Prostate gland (tissue), 2 donors: ENCODE results near the gene C2orf92. TPM values are rescaled to one million over a fixed set of nuclear protein-coding genes. Genes with fewer than 3 reads are reported as not detected.

Source experiments
- DNase-seq: peaks from one replicate; pipeline ENCODE4 v3.0.0-alpha.2; 2019; ENCODE audit warnings: low spot score
- H3K27ac ChIP-seq, 2 donors: fragments of 200-600 bp; sonication (generic); 2 replicates each; pipeline ENCODE4 v1.5.1; 2017 to 2019
- H3K27me3 ChIP-seq: fragments of 200-600 bp; sonication (generic); replicated peaks from 2 replicates; pipeline ENCODE4 v1.5.1; 2019; ENCODE audit not compliant: insufficient read depth
- H3K36me3 ChIP-seq, 2 donors: fragments of 200-600 bp; sonication (generic); 1 replicate in 1 of 2; 2 replicates in 1 of 2; pipeline versions ENCODE4 v1.5.1 to v1.8.1; 2017 to 2019
- H3K4me1 ChIP-seq: fragments of 200-600 bp; sonication (generic); replicated peaks from 2 replicates; pipeline ENCODE4 v1.5.1; 2019
- H3K4me3 ChIP-seq, 2 donors: fragments of 200-600 bp; sonication (generic); 2 replicates each; pipeline ENCODE4 v1.5.1; 2017 to 2019
- H3K9me3 ChIP-seq: fragments of 200-600 bp; sonication (generic); 2 replicates; pipeline ENCODE4 v1.5.1; 2017
- POLR2A ChIP-seq: fragments of 450-650 bp; IDR thresholded peaks from one replicate; pipeline ENCODE4 v1.6.1; 2016; ENCODE audit warnings: antibody characterized with exemption, mild to moderate bottlenecking
- POLR2AphosphoS5 ChIP-seq: sonication (generic); formaldehyde crosslinking; IDR thresholded peaks from one replicate; pipeline ENCODE4 v1.6.1; 2017; ENCODE audit warnings: antibody characterized with exemption
- WGBS: methylation state at CpG from one replicate; pipeline ENCODE4 v1.1.5; 2018; 5-methylcytosine and 5-hydroxymethylcytosine counted together
- intact Hi-C: fragments of 100-400 bp; cut with DNase I; formaldehyde crosslinking; loops from one replicate; pipeline ENCODE4 v1.14.2; 2022
- total RNA-seq, 2 donors: library from RNA; depleted of rRNA; stranded (reverse); fragments of >200 nt; gene quantifications; one replicate each; pipeline ENCODE4 v1.1.0, GENCODE V29; 2016
- TF ChIP-seq, protein P1 (sequence below), 4 experiments: fragments of 200-600 bp in 2 of 4; fragments of 450-650 bp in 2 of 4; sonication (generic) in 2 of 4; IDR thresholded peaks; 1 replicate in 3 of 4; 2 replicates in 1 of 4; pipeline ENCODE4 v1.5.1; 2016 to 2019; ENCODE audit warnings: antibody characterized with exemption in 4 of 4, mild to moderate bottlenecking in 2 of 4, moderate library complexity in 2 of 4

Gene C2orf92
- total RNA-seq, 2 donors from 2014 or later = 2.0 to 7.0 TPM

DNA sequence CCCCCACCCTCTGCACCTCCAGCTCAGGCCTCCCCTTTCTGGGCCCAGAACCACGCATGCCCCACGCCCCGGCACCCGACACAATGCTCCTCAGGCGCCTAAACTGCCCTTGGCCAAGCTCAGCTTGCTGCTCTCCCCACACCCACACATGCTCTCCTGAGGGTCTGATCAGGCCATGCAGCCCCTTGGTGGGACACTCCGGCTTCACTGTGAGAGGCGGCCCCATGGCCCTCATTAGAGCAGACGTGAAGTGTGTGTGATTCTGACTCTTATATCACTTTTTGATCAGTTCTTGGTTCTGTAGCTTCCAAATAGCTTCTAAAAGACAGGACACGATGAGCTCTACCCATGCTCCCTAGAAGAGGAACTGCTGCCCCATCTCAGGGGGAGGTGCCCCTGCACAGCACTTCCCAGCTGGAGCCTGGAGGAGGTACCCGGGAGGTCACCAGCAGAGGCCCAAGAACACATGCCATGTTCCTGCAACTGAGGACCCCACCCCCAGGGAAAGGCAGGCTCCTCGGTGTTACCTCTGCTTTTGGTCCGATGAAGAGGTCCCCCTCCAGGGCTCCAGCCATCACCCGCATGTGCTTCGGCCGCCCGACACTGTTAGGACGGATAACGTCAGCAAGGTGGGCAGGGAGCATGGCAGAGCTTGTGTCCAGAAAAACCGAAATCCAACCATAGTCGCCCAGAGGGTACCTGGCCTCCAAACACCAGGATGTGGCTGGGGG, 9.3 kb upstream of the C2orf92 start:
- Histone ChIP-seq H3K36me3 (peaks cover 6 to 11% of the 10 kb centered on the region in 2 donors), H3K4me3 (no peak overlapping the region), H3K27me3 (no peaks in the 10 kb centered on the region), H3K4me1 (peaks cover 14% of the 10 kb centered on the region), H3K9me3 (no peaks in the 10 kb centered on the region), H3K27ac (no peak overlapping the region)
- DNase-seq = no peak
- 92% methylated on average over 20 of the region's 20 CpGs for WGBS
- intact Hi-C loops = loop anchor here (10.0 kb wide), 1 partner anchor 335 kb away; the partner anchor contains the start of gene TMEM131
- no peak for TF ChIP-seq POLR2A
- TF ChIP-seq POLR2AphosphoS5 = no peak
- TF ChIP-seq, protein P1, sequence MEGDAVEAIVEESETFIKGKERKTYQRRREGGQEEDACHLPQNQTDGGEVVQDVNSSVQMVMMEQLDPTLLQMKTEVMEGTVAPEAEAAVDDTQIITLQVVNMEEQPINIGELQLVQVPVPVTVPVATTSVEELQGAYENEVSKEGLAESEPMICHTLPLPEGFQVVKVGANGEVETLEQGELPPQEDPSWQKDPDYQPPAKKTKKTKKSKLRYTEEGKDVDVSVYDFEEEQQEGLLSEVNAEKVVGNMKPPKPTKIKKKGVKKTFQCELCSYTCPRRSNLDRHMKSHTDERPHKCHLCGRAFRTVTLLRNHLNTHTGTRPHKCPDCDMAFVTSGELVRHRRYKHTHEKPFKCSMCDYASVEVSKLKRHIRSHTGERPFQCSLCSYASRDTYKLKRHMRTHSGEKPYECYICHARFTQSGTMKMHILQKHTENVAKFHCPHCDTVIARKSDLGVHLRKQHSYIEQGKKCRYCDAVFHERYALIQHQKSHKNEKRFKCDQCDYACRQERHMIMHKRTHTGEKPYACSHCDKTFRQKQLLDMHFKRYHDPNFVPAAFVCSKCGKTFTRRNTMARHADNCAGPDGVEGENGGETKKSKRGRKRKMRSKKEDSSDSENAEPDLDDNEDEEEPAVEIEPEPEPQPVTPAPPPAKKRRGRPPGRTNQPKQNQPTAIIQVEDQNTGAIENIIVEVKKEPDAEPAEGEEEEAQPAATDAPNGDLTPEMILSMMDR (IDR thresholded peaks at IDR 0.05) = no peak

DNA sequence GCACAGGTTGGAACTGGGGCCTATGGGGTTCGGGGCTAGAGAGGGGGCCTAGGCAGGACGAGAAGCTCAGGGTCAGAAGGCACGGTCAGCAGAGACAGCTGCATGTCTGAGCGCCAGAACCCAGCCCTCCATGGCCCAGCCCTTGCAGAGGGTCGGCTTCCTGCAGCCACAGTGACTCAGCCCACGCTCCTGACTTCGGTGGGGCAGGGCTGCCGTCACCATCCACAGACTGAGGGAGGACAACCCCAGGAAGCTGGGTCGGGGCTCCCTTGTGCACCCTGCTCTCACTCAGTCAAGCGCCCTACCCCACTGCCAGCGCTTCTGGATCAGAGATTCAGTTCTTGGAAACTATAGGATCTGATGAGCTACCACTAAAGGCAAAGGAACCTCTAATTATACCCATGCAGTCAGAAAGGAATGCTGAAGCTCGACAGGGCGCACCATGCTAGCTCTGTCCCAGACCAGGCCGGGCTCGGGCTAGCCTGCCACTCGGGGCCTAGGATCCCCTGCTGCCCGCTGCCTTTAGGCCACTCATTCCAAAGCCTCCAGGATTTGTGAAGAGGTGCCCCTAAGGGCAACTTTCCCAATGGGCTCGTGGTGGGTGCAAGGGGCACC, 8.6 kb upstream of the C2orf92 start:
- Histone ChIP-seq H3K27ac (no peak overlapping the region), H3K4me1 (peaks cover 14% of the 10 kb centered on the region), H3K9me3 (no peaks in the 10 kb centered on the region), H3K27me3 (no peaks in the 10 kb centered on the region), H3K36me3 (peaks cover 6 to 11% of the 10 kb centered on the region in 2 donors), H3K4me3 (no peak overlapping the region)
- no peak for DNase-seq
- TF ChIP-seq POLR2AphosphoS5 = no peak
- no peak for TF ChIP-seq POLR2A
- TF ChIP-seq, protein P1 (IDR thresholded peaks at IDR 0.05) = no peak
- intact Hi-C loops = loop anchor here (10.0 kb wide), 1 partner anchor 334 kb away; the partner anchor contains the start of gene TMEM131
- 90% methylated on average over 18 of the region's 18 CpGs for WGBS

DNA sequence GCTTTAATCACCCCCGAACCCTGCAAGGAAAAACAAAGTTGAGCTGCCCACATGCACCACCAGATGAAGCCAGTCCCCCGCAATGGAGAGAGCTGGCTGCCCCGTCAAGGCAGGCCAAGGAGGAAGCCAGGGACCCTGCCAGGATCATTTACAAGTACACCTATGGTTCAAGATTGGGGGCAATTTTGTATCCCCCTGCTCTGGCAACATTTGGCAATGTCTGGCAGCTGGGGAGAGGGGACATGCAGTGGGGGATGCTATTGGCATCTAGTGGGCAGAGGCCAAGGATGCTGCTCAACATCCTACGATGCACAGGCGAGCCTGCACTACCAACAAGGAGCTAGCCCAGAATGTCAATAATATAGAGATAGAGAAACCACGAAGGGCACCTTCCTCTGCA, 7.6 kb upstream of the C2orf92 start:
- H3K9me3 ChIP-seq = no peaks in the 10 kb centered on the region
- 84% methylated on average over 6 of the region's 6 CpGs for WGBS
- H3K36me3 ChIP-seq = peaks cover 6 to 11% of the 10 kb centered on the region in 2 donors
- peaks cover 14% of the 10 kb centered on the region for H3K4me1 ChIP-seq
- TF ChIP-seq POLR2AphosphoS5 (no peak), POLR2A (no peak)
- TF ChIP-seq, protein P1 (IDR thresholded peaks at IDR 0.05) = no peak
- H3K4me3 ChIP-seq = no peak overlapping the region
- intact Hi-C loops = loop anchor here (10.0 kb wide), 1 partner anchor 333 kb away; the partner anchor contains the start of gene TMEM131
- H3K27ac ChIP-seq = no peak overlapping the region
- DNase-seq = no peak
- no peaks in the 10 kb centered on the region for H3K27me3 ChIP-seq

DNA sequence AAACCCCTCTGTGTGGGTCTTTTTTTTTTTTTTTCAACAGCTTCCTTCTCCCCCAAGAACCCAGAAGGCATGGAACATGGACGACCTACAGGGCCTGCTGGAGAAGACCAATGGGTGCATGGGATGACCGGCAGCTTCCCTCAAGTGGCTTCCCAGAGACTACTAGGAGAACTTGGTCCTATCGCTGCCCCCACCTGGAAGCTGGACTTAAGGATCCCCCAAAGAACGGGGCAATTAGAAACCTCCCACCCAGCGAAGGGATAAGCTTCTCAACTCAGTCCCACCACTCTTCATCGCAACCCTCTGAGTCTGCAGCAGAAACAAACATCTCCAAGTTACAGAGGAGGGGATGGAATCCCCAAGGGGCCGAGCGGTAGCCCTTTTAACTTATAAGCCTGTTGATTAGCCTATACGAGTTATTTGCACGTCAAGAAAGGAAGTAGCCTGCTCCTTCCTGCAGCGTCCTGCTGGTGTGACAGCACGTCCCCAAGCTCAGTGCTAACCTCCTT, 7.1 kb upstream of the C2orf92 start:
- DNase-seq = no peak
- no peaks in the 10 kb centered on the region for H3K9me3 ChIP-seq
- peak overlapping the region; percentile 69 to 82 for H3K4me3 ChIP-seq
- H3K27me3 ChIP-seq = no peaks in the 10 kb centered on the region
- peaks cover 14% of the 10 kb centered on the region for H3K4me1 ChIP-seq
- peaks cover 6 to 11% of the 10 kb centered on the region in 2 donors for H3K36me3 ChIP-seq
- intact Hi-C loops = loop anchor here (10.0 kb wide), 1 partner anchor 332 kb away; the partner anchor contains the start of gene TMEM131
- TF ChIP-seq POLR2A (no peak), POLR2AphosphoS5 (no peak)
- TF ChIP-seq, protein P1 (IDR thresholded peaks at IDR 0.05) = no peak
- H3K27ac ChIP-seq = peak overlapping the region; percentile 93 to 95
- 33% methylated on average over 12 of the region's 12 CpGs for WGBS
